Colonic mucosa (tissue), 2 donors: Measurements from ENCODE around the gene ZNF766. TPM values are rescaled to one million over a fixed set of nuclear protein-coding genes. Genes with fewer than 3 reads are reported as not detected.

Source experiments
- microRNA-seq: library from miRNA; unstranded; fragments of <30 nt; microRNA quantifications from one replicate; pipeline ENCODE4, GENCODE V29; 2019
- total RNA-seq, 2 donors: library from RNA; stranded (reverse); fragmentation: NEBNext Ultra II Directional in 1 of 2; extraction: Animal tissue kit (Norgen Biotek cat#: 25700) in 1 of 2; gene quantifications; one replicate each; pipeline ENCODE4 v1.2.1, GENCODE V29; 2021
- donor health status: DM: no; HTN: no; CAD: no.
- donor health status: DM: no; HTN: no; CAD: no.

ZNF766 gene
- total RNA-seq, 2 donors from 2014 or later = 7.5 to 10.6 TPM

Small RNA genes within 50 kb of the gene (microRNA-seq; reads per million reads assigned to microRNA genes)
- 2.2 reads per million for gene MIR643
- not detected for gene MIR6801

Other genes with a start within 250 kb of the ZNF766 start
- gene ZNF614, start 241.2 kb upstream of the ZNF766 start, total RNA-seq = 1 to 10 TPM; 3.3 to 4.2 TPM
- 1 to 10 TPM; 7.7 to 7.8 TPM for gene ZNF432, start 220.7 kb upstream of the ZNF766 start, total RNA-seq
- gene ZNF841, start 173.8 kb upstream of the ZNF766 start, total RNA-seq = 10 to 100 TPM; 12.5 to 12.8 TPM
- gene ZNF616, start 129.6 kb upstream of the ZNF766 start, total RNA-seq = 1 to 10 TPM; 6.8 to 8.5 TPM
- gene ZNF836, start 98.0 kb upstream of the ZNF766 start, total RNA-seq = 10 to 100 TPM; 10.2 to 10.6 TPM
- 100 to 1,000 TPM; 273 to 378 TPM for gene PPP2R1A, start 79.5 kb upstream of the ZNF766 start, total RNA-seq
- 10 to 100 TPM; 13.2 TPM for gene ZNF480, start 27.6 kb downstream of the ZNF766 start, total RNA-seq
- gene ZNF610, start 66.7 kb downstream of the ZNF766 start, total RNA-seq = 1 to 10 TPM in 1 of 2 donors, under 1 TPM in 1; 0.84 to 1.6 TPM
- gene ZNF880, start 100.3 kb downstream of the ZNF766 start, total RNA-seq = 1 to 10 TPM; 8.1 to 8.3 TPM
- 10 to 100 TPM in 1 of 2 donors, 1 to 10 TPM in 1; 7.8 to 11.5 TPM for gene ZNF528, start 128.3 kb downstream of the ZNF766 start, total RNA-seq
- under 1 TPM in 1 of 2 donors, not detected in 1; 0.12 TPM for gene ZNF534, start 159.6 kb downstream of the ZNF766 start, total RNA-seq
- under 1 TPM; 0.27 to 0.40 TPM for gene ZNF578, start 184.0 kb downstream of the ZNF766 start, total RNA-seq